BLaER1 treated with 17β-estradiol and CSF1 and Interleukin-3, amounts not matched to agents 10 nM and 100 nM (cell line): ENCODE results near the gene PGBD5.

Experiments used
- H3K27ac ChIP-seq, 11 experiments: shearing (Covaris generic); formaldehyde crosslinking; 2 replicates each; pipeline ENCODE4 v1.8.1; 2022
- H3K27me3 ChIP-seq, 11 experiments: shearing (Covaris generic); formaldehyde crosslinking; 2 replicates each; pipeline ENCODE4 v1.8.1; 2022
- H3K36me3 ChIP-seq, 11 experiments: shearing (Covaris generic); formaldehyde crosslinking; 2 replicates each; pipeline ENCODE4 v1.8.1; 2022
- H3K4me1 ChIP-seq, 10 experiments: shearing (Covaris generic); formaldehyde crosslinking; 2 replicates each; pipeline ENCODE4 v1.8.1; 2022
- H3K4me2 ChIP-seq, 11 experiments: shearing (Covaris generic); formaldehyde crosslinking; 2 replicates each; pipeline ENCODE4 v1.8.1; 2022
- H3K4me3 ChIP-seq, 10 experiments: shearing (Covaris generic); formaldehyde crosslinking; 2 replicates each; pipeline ENCODE4 v1.8.1; 2022
- H3K9ac ChIP-seq, 11 experiments: shearing (Covaris generic); formaldehyde crosslinking; 2 replicates each; pipeline ENCODE4 v1.8.1; 2022
- H3K9me3 ChIP-seq, 11 experiments: shearing (Covaris generic); formaldehyde crosslinking; replicated peaks in 1 of 11; 2 replicates each; pipeline ENCODE4 v1.8.1; 2022
- H4K20me1 ChIP-seq, 11 experiments: shearing (Covaris generic); formaldehyde crosslinking; 2 replicates each; pipeline ENCODE4 v1.8.1; 2022
- Cebpa-rat ChIP-seq, 11 experiments: shearing (Covaris generic); IDR thresholded peaks; 2 replicates each; pipeline ENCODE4 v1.8.1; 2022

PGBD5 gene

DNA sequence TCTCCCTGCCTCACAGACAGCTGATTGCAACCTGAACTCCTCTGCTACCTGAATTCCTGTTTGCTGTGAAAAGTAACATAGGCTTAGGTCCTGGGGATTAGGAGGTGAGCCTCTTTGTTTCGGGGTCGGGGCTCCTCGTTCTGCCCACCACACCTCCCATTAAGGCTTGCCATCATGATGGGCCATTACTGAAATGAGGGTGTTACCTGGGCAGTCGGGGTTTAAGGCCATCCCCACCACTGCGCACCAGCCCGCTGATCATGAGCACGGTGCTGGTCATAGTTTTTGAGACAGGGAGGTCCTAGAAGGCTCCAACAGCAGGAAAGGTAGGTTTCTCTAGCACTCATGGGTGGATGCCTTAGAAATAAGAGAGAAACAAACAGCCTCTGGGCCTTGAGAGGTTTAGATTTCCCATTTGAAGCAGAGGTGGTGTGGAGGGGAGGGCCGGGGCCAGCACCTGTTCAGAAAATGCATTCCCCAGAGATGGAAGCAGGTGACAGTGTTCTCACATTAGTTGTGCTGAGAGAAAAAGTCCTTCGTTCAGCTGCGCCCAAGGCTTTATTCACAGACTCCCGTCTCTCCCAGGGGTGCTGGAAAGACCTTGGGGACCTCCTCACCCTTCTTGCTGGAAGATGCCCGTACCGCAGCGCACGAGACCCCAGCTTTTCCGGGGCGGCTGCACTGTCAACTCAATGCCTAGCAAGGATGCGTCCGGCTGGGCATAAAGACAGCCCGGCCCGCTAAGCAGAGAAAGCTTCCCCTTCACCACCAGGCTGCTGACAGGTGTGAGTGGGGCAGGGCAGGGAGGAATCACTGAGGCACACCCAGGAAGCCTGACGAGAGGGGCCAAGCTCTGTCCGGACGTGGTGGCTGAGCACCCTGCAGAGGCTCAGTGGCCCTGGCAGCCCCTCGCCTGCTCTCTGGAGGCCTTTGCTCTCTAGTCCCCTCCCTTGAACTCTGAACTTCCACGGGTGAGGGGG is 125.5 kb downstream of the PGBD5 start:
- Histone ChIP-seq H3K36me3 (no peaks in the 10 kb centered on the region), H3K4me2 (peak overlapping the region in 9 of 11 experiments; percentile 39 to 92 (median 72); a peak in 17 of 22 replicates), H3K27me3 (peaks cover 0 to 27% (median 17%) of the 10 kb centered on the region in 11 experiments; a peak in 15 of 22 replicates), H3K9me3 (no peaks in the 10 kb centered on the region), H4K20me1 (no peaks in the 10 kb centered on the region; a peak in 1 of 22 replicates), H3K27ac (no peak overlapping the region), H3K9ac (peak overlapping the region in 2 of 11 experiments; percentile 6 to 14; a peak in 1 of 22 replicates), H3K4me3 (no peak overlapping the region; a peak in 1 of 20 replicates), H3K4me1 (peaks cover 7 to 31% (median 29%) of the 10 kb centered on the region in 10 experiments)
- no peak for TF ChIP-seq Cebpa-rat (IDR thresholded peaks at IDR 0.05)

- H4K20me1 ChIP-seq = no peaks in the 10 kb centered on the region; a peak in 1 of 22 replicates
- no peak for TF ChIP-seq Cebpa-rat (IDR thresholded peaks at IDR 0.05)
- peak overlapping the region; percentile 38 to 92 (median 71); a peak in 21 of 22 replicates for H3K4me2 ChIP-seq
- no peaks in the 10 kb centered on the region for H3K36me3 ChIP-seq
- peaks cover 0 to 27% (median 17%) of the 10 kb centered on the region in 11 experiments; a peak in 15 of 22 replicates for H3K27me3 ChIP-seq
- no peaks in the 10 kb centered on the region for H3K9me3 ChIP-seq
- H3K9ac ChIP-seq = no peak overlapping the region
- no peak overlapping the region for H3K27ac ChIP-seq
- peaks cover 7 to 31% (median 29%) of the 10 kb centered on the region in 10 experiments for H3K4me1 ChIP-seq
- H3K4me3 ChIP-seq = no peak overlapping the region
Measured at GRCh38 chr1:230299191-230300006, 126.7 kb downstream of the PGBD5 start.

DNA sequence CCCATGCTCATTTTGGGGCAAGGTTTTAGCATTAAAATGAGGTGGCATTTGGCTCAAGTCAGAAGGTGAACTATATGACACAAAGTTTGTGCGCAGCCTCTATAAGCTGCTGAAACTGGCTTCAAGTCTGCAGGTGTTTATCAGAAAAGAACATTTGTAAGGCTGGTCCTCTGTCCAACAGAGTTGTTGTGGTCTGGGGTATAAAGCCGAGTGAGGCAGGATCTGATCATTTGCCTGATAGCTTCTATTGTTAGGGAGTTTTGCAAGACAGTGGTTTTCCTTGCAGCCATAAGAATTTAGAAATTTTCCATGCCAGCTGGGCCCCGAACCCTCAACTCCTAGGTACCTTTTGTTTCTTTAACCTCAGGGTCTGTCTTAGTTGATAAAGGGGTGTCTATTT is 130.8 kb downstream of the PGBD5 start:
- H4K20me1 ChIP-seq = no peaks in the 10 kb centered on the region
- no peaks in the 10 kb centered on the region for H3K9me3 ChIP-seq
- H3K27me3 ChIP-seq = peaks cover 0 to 23% (median 8%) of the 10 kb centered on the region in 11 experiments; a peak in 15 of 22 replicates
- no peak overlapping the region for H3K4me3 ChIP-seq
- no peak overlapping the region for H3K27ac ChIP-seq
- TF ChIP-seq Cebpa-rat (IDR thresholded peaks at IDR 0.05) = no peak
- no peaks in the 10 kb centered on the region for H3K36me3 ChIP-seq
- H3K4me1 ChIP-seq = peaks cover 13 to 48% (median 45%) of the 10 kb centered on the region in 10 experiments
- H3K4me2 ChIP-seq = no peak overlapping the region
- no peak overlapping the region for H3K9ac ChIP-seq

GRCh38 chr1:230293390-230293700 is 132.8 kb downstream of the PGBD5 start:
- peaks cover 0 to 16% (median 0%) of the 10 kb centered on the region in 11 experiments; a peak in 6 of 22 replicates for H3K27me3 ChIP-seq
- no peaks in the 10 kb centered on the region for H3K36me3 ChIP-seq
- H3K27ac ChIP-seq = no peak overlapping the region
- H3K4me3 ChIP-seq = no peak overlapping the region
- H3K4me1 ChIP-seq = peaks cover 6 to 54% (median 51%) of the 10 kb centered on the region in 10 experiments; a peak in 19 of 20 replicates
- no peak for TF ChIP-seq Cebpa-rat (IDR thresholded peaks at IDR 0.05)
- H3K9ac ChIP-seq = peak overlapping the region in 1 of 11 experiments; percentile 14; a peak in 1 of 22 replicates
- peaks cover 0 to 7% (median 0%) of the 10 kb centered on the region in 11 experiments; a peak in 1 of 22 replicates for H4K20me1 ChIP-seq
- peak overlapping the region in 8 of 11 experiments; percentile 4 to 86 (median 63); a peak in 7 of 22 replicates for H3K4me2 ChIP-seq
- no peaks in the 10 kb centered on the region for H3K9me3 ChIP-seq

DNA sequence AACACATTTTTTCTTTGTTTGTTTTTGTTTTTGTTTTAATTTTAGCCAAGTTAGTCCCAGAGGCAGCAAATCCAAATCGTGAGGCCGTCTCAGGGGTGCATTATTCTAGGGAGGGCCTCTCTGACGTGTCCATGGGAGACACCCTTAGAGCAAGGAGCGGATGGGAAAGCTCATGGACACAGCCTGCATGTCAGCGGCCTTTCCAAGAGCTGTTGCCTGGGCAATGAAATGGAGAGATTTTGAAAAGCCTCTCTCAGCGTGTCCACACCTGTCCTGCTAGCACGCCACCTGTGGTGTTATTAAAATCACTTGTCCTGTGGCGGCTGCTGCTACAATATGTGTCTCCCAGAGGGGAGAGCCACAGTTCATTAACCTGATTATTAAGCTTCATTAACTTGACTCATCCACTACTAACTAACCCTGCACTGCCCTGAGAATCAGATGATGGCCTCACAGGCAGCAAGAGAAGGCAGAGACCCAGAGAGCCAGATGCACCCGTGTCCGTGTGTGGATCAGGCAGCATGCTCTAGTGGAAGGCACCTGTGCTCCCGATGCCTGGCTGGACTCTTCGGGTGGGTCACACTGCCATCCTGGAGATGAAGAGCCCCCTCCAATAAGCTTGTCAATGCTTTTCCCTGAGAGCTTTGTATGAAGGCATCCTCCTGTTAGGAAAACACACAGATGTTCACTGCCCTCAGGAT is 133.3 kb downstream of the PGBD5 start:
- Histone ChIP-seq H3K36me3 (no peaks in the 10 kb centered on the region), H3K27ac (no peak overlapping the region), H3K4me2 (peak overlapping the region in 8 of 11 experiments; percentile 28 to 86 (median 71); a peak in 7 of 22 replicates), H3K9me3 (no peaks in the 10 kb centered on the region), H4K20me1 (peaks cover 0 to 7% (median 0%) of the 10 kb centered on the region in 11 experiments; a peak in 2 of 22 replicates), H3K27me3 (peaks cover 0 to 16% (median 0%) of the 10 kb centered on the region in 11 experiments; a peak in 6 of 22 replicates), H3K9ac (peak overlapping the region in 1 of 11 experiments; percentile 14; a peak in 1 of 22 replicates), H3K4me1 (peaks cover 6 to 59% (median 56%) of the 10 kb centered on the region in 10 experiments; a peak in 19 of 20 replicates), H3K4me3 (no peak overlapping the region)
- TF ChIP-seq Cebpa-rat (IDR thresholded peaks at IDR 0.05) = no peak

- H3K36me3 ChIP-seq = no peaks in the 10 kb centered on the region
- H3K27me3 ChIP-seq = peaks cover 0 to 16% (median 0%) of the 10 kb centered on the region in 11 experiments; a peak in 6 of 22 replicates
- TF ChIP-seq Cebpa-rat (IDR thresholded peaks at IDR 0.05) = no peak
- no peak overlapping the region for H3K27ac ChIP-seq
- H3K9me3 ChIP-seq = no peaks in the 10 kb centered on the region
- peaks cover 0 to 7% (median 0%) of the 10 kb centered on the region in 11 experiments; a peak in 2 of 22 replicates for H4K20me1 ChIP-seq
- H3K4me1 ChIP-seq = peaks cover 6 to 67% (median 56%) of the 10 kb centered on the region in 10 experiments; a peak in 19 of 20 replicates
- H3K4me3 ChIP-seq = no peak overlapping the region; a peak in 2 of 20 replicates
- H3K4me2 ChIP-seq = peak overlapping the region; percentile 42 to 86 (median 67)
- H3K9ac ChIP-seq = no peak overlapping the region
Measured at GRCh38 chr1:230291731-230292620, 134.2 kb downstream of the PGBD5 start.

- Histone ChIP-seq H3K9ac (no peak overlapping the region), H3K27ac (no peak overlapping the region), H3K4me3 (no peak overlapping the region), H3K4me1 (peaks cover 6 to 80% (median 60%) of the 10 kb centered on the region in 10 experiments; a peak in 19 of 20 replicates), H3K36me3 (peaks cover 0 to 7% (median 4%) of the 10 kb centered on the region in 11 experiments; a peak in 4 of 22 replicates), H3K27me3 (peaks cover 0 to 16% (median 0%) of the 10 kb centered on the region in 11 experiments; a peak in 6 of 22 replicates), H3K9me3 (no peaks in the 10 kb centered on the region), H4K20me1 (peaks cover 0 to 14% (median 0%) of the 10 kb centered on the region in 11 experiments; a peak in 4 of 22 replicates), H3K4me2 (peak overlapping the region in 8 of 11 experiments; percentile 11 to 86 (median 70); a peak in 13 of 22 replicates)
- no peak for TF ChIP-seq Cebpa-rat (IDR thresholded peaks at IDR 0.05)
Measured at GRCh38 chr1:230289350-230289644, 136.8 kb downstream of the PGBD5 start.
